SU-DHL-6 (cell line): ENCODE data around the gene MNS1.
"Not testable (repeated sequence)": the region's sequence is repeated elsewhere in the genome, so short reads cannot be mapped to it uniquely, and the experiment has no call there.

Experiments used
- H2AFZ ChIP-seq: fragments of 200-600 bp; sonication (generic); 2 replicates; pipeline ENCODE4 v1.6.1; 2014; ENCODE audit warnings: low read depth, mild to moderate bottlenecking, moderate library complexity, mixed read lengths, antibody characterized with exemption, low read length; ENCODE audit not compliant: severe bottlenecking
- H3F3A ChIP-seq: fragments of 200-600 bp; shearing (Covaris generic); 2 replicates; pipeline ENCODE4 v1.6.0; 2016; ENCODE audit warnings: antibody characterized with exemption, mild to moderate bottlenecking; ENCODE audit not compliant: insufficient read depth
- H3K27ac ChIP-seq: fragments of 200-600 bp; sonication (generic); 2 replicates; pipeline ENCODE4 v1.5.1; 2016; ENCODE audit warnings: low read depth, mild to moderate bottlenecking, low read length, moderate library complexity, mixed read lengths
- H3K27me3 ChIP-seq: fragments of 200-600 bp; sonication (generic), shearing (Covaris generic); 2 replicates; pipeline ENCODE4 v1.6.0; 2014; ENCODE audit warnings: mild to moderate bottlenecking, low read length
- H3K36me3 ChIP-seq: fragments of 200-600 bp; sonication (generic); 2 replicates; pipeline ENCODE4 v1.6.1; 2014; ENCODE audit warnings: mild to moderate bottlenecking, low read length, mixed read lengths
- H3K4me2 ChIP-seq: fragments of 300-600, 200-600 bp; shearing (Covaris generic), sonication (generic); 2 replicates; pipeline ENCODE4 v1.6.0; 2014; ENCODE audit warnings: low read length, low read depth, mild to moderate bottlenecking; ENCODE audit not compliant: poor library complexity, severe bottlenecking
- H3K4me3 ChIP-seq: fragments of 200-600 bp; sonication (generic); 2 replicates; pipeline ENCODE4 v1.5.1; 2014; ENCODE audit warnings: antibody characterized with exemption, low read length, mild to moderate bottlenecking, mixed read lengths; ENCODE audit not compliant: insufficient read depth, poor library complexity, severe bottlenecking
- H3K79me2 ChIP-seq: fragments of 200-600 bp; sonication (generic); 2 replicates; pipeline ENCODE4 v1.6.1; 2014; ENCODE audit warnings: mild to moderate bottlenecking, low read length, moderate library complexity; ENCODE audit not compliant: insufficient read depth
- H3K9ac ChIP-seq: fragments of 200-600 bp; sonication (generic); 2 replicates; pipeline ENCODE4 v1.7.0; 2014; ENCODE audit warnings: mild to moderate bottlenecking, low read length
- H3K9me2 ChIP-seq: fragments of 200-600 bp; sonication (generic); replicated peaks from 2 replicates; pipeline ENCODE4 v1.6.1; 2014; ENCODE audit warnings: low read length; ENCODE audit not compliant: insufficient read depth
- H3K9me3 ChIP-seq: fragments of 200-600 bp; sonication (generic); 2 replicates; pipeline ENCODE4 v1.6.1; 2014; ENCODE audit warnings: low read length, mixed read lengths; ENCODE audit not compliant: insufficient read depth
- H4K20me1 ChIP-seq: fragments of 200-600 bp; sonication (generic); 2 replicates; pipeline ENCODE4 v1.6.1; 2014; ENCODE audit warnings: low read depth, mild to moderate bottlenecking, antibody characterized with exemption, low read length, moderate library complexity, mixed read lengths
- EZH2phosphoT487 ChIP-seq: fragments of 200-600 bp; sonication (generic), shearing (Covaris generic); conservative IDR thresholded peaks from 2 replicates; pipeline ENCODE4 v1.6.1; 2018; ENCODE audit warnings: mild to moderate bottlenecking, antibody characterized with exemption, low read length, moderate library complexity, mixed read lengths
- TF ChIP-seq, protein P1 (sequence below): fragments of 200-600 bp; sonication (generic); IDR thresholded peaks from one replicate; pipeline ENCODE4 v1.5.1; 2017; ENCODE audit warnings: antibody characterized with exemption, mild to moderate bottlenecking, low read length, moderate library complexity; ENCODE audit not compliant: insufficient read depth, poor library complexity, severe bottlenecking

Gene MNS1

DNA sequence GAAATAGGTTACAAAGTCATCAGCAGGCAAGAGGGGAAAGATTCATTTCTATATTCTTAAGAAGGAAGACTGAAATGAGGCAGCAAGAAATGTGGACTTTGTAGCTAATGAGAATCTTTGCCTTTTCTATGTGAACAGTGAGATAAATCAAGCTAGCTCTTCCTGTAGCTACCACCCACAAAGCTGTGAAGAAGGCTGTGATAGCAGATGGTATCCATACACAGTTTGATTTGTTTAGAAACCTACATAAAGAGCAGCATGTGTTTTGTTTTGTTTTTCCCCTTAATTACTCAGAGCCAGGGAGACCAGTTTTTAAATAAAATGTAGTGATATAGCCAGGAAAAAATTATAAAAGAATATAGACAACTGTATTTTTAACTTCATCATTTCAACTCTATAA, 54.2 kb downstream of the MNS1 start:
- Histone ChIP-seq H3K9ac (no peak overlapping the region), H3F3A (no peaks in the 10 kb centered on the region), H3K4me3 (no peak overlapping the region), H2AFZ (no peak overlapping the region), H3K27me3 (no peaks in the 10 kb centered on the region), H3K27ac (no peak overlapping the region), H3K9me2 (no peaks in the 10 kb centered on the region), H4K20me1 (no peaks in the 10 kb centered on the region), H3K79me2 (no peaks in the 10 kb centered on the region), H3K4me2 (no peak overlapping the region), H3K9me3 (peaks cover 4% of the 10 kb centered on the region; the same call in 1 of the 2 replicates), H3K36me3 (peaks cover 11% of the 10 kb centered on the region; the same call in 1 of the 2 replicates)
- no peak for TF ChIP-seq EZH2phosphoT487
- TF ChIP-seq, protein P1, sequence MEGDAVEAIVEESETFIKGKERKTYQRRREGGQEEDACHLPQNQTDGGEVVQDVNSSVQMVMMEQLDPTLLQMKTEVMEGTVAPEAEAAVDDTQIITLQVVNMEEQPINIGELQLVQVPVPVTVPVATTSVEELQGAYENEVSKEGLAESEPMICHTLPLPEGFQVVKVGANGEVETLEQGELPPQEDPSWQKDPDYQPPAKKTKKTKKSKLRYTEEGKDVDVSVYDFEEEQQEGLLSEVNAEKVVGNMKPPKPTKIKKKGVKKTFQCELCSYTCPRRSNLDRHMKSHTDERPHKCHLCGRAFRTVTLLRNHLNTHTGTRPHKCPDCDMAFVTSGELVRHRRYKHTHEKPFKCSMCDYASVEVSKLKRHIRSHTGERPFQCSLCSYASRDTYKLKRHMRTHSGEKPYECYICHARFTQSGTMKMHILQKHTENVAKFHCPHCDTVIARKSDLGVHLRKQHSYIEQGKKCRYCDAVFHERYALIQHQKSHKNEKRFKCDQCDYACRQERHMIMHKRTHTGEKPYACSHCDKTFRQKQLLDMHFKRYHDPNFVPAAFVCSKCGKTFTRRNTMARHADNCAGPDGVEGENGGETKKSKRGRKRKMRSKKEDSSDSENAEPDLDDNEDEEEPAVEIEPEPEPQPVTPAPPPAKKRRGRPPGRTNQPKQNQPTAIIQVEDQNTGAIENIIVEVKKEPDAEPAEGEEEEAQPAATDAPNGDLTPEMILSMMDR: no peak

DNA sequence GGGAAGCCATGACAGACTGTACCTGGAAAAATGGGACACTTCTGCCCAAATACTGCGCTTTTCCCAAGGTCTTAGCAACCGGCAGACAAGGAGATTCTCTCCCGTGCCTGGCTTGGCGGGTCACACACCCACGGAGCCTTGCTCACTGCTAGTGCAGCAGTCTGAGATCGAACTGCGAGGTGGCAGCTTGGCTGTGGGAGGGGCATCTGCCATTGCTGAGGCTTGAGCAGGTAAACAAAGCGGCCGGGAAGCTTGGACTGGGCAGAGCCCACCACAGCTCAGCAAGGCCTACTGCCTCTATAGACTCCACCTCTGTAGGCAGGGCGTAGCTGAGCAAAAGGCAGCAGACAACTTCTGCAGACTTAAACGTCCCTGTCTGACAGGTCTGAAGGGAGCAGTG, 65.7 kb downstream of the MNS1 start:
- H3F3A ChIP-seq, H3K9ac ChIP-seq, H3K4me2 ChIP-seq, H3K4me3 ChIP-seq, H2AFZ ChIP-seq, H3K79me2 ChIP-seq, H4K20me1 ChIP-seq, H3K9me3 ChIP-seq, H3K27me3 ChIP-seq, H3K9me2 ChIP-seq, H3K27ac ChIP-seq, H3K36me3 ChIP-seq: not testable (repeated sequence)

DNA sequence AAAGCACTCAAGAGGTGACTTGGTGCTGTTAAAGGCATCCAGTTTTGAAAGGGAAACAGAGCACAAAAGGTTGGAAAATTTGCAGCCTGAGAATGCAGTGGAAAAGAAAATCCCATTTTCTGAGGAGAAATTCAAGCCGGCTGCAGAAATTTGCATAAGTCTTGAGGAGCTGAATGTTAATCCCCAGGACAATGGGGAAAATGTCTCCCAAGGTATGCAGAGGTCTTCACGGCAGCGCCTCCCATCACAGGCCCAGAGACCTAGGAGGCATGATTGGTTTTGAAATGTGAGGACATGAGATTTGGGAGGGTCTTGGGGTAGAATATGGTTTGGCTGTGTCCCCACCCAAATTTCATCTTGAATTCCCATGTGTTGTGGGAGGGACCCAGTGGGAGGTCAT, 67.6 kb downstream of the MNS1 start:
- H2AFZ ChIP-seq, H3K27ac ChIP-seq, H3K9me3 ChIP-seq, H4K20me1 ChIP-seq, H3F3A ChIP-seq, H3K79me2 ChIP-seq, H3K9ac ChIP-seq, H3K36me3 ChIP-seq, H3K4me2 ChIP-seq, H3K4me3 ChIP-seq, H3K27me3 ChIP-seq, H3K9me2 ChIP-seq: not testable (repeated sequence)

DNA sequence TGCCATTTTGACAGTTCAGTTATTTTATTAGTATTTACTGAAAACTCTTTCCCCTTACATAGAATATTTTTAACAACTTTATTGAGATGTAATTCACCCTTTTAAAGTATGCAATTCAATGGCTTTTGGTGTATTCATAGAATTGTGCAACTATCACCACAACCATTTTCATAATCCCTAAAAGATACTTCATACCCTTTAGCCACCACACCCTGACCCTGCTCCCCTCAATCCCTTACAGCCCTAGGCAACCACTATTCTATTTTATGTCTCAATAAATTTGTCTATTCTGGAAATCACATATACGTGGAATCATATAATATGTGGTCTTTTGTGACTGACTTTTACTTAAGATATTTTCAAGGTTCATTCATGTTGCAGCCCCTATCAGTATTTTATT, 70.0 kb downstream of the MNS1 start:
- no peaks in the 10 kb centered on the region for H3K36me3 ChIP-seq
- H3K4me2 ChIP-seq: no peak overlapping the region
- no peak for TF ChIP-seq EZH2phosphoT487
- TF ChIP-seq, protein P1: no peak
- no peaks in the 10 kb centered on the region for H3K9me3 ChIP-seq
- no peaks in the 10 kb centered on the region for H4K20me1 ChIP-seq
- no peaks in the 10 kb centered on the region for H3K9me2 ChIP-seq
- no peaks in the 10 kb centered on the region for H3K27me3 ChIP-seq
- H2AFZ ChIP-seq: no peak overlapping the region
- H3K27ac ChIP-seq: no peak overlapping the region
- H3K4me3 ChIP-seq: no peak overlapping the region
- H3F3A ChIP-seq: no peaks in the 10 kb centered on the region
- H3K79me2 ChIP-seq: no peaks in the 10 kb centered on the region
- no peak overlapping the region for H3K9ac ChIP-seq
